Measurements from ENCODE around the gene GPR39. TPM values are rescaled to one million over a fixed set of nuclear protein-coding genes. Genes with fewer than 3 reads are reported as not detected.

The GPR39 gene
- polyA plus RNA-seq, 2 of the 4 experiments (the other 2 are of a cell fraction) = 11.3 to 11.8 TPM

DNA sequence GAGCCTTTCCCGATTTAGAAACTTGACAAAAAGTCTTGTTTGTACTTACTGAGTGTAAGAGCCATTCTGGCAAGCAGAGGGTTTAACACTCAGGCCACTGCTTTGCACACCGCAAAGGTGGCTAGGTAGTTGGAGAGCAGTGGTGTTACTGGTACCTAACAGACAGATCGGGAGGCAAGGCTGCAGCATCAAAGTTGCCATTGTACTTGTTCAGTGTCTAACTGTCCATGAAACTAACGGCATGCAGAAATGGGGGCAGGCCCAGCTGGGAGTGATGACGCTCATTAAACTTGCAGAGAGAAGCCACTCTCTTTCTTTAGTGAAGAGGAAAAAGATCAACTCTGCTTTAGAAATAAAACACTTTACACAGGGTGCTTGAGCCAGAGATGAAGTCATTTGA, 10.1 kb downstream of the GPR39 start:
- H3K4me1 ChIP-seq = peaks cover 17% of the 10 kb centered on the region
- no peak for FAIRE-seq
- CTCF ChIA-PET = no interaction called here
- WGBS (ENCODE audit: missing lambda C conversion rate) = 96% methylated on average over 5 of the region's 5 CpGs
- POLR2A ChIA-PET = no interaction called here
- TF ChIP-seq FOSB (CRISPR knock-in tag; IDR thresholded peaks at IDR 0.05) = no peak
- no peak for TF ChIP-seq RNF2 (IDR thresholded peaks at IDR 0.05; ENCODE audit: borderline replicate concordance, low read depth)
- TF ChIP-seq POLR2A (IDR thresholded peaks at IDR 0.05; ENCODE audit: low read length) = no peak
- TF ChIP-seq, protein P1, sequence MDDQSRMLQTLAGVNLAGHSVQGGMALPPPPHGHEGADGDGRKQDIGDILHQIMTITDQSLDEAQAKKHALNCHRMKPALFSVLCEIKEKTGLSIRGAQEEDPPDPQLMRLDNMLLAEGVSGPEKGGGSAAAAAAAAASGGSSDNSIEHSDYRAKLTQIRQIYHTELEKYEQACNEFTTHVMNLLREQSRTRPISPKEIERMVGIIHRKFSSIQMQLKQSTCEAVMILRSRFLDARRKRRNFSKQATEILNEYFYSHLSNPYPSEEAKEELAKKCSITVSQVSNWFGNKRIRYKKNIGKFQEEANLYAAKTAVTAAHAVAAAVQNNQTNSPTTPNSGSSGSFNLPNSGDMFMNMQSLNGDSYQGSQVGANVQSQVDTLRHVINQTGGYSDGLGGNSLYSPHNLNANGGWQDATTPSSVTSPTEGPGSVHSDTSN (IDR thresholded peaks at IDR 0.05) = no peak
- no peak for TF ChIP-seq FOXS1 (CRISPR knock-in tag; IDR thresholded peaks at IDR 0.05)
- TF ChIP-seq RARB (CRISPR knock-in tag; IDR thresholded peaks at IDR 0.05) = no peak
- 0 out of 3 replicates have a peak, but pooled peaks cover 2% of the 10 kb centered on the region for H3K9me3 ChIP-seq
- H3K4me3 ChIP-seq = no peak overlapping the region
- H3K27ac ChIP-seq = no peak overlapping the region
- no peak for ATAC-seq
- no peak overlapping the region for H3K4me2 ChIP-seq
- no peak for DNase-seq (ENCODE audit: low read depth in 1 of 2, low spot score in 1 of 2)

DNA sequence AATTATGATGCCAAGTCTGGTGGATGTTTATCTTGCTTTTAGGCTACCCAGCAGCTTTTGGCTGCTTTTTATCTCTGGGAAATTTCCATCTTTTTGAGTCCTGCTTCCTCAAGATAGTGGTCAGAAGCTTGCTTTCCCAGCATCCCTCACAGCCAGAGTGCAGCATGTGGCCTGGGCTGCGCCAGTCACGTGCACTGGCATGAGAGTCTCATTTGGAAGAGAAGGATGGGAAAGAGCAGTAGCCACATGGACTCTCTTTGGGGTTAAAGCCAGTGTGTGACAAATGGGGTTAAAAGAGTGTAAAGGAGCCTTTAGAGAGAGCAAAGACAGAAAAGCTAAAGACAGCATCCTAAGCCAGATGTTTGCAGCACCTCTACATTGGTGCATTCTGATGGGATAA, 12.7 kb downstream of the GPR39 start:
- Histone ChIP-seq H3K4me3 (no peak overlapping the region), H3K4me2 (no peak overlapping the region), H3K9me3 (peaks cover 13% of the 10 kb centered on the region; the same call in 2 of the 3 replicates), H3K27ac (no peak overlapping the region), H3K4me1 (peaks cover 14% of the 10 kb centered on the region)
- POLR2A ChIA-PET = no interaction called here
- no peak for FAIRE-seq
- no peak for DNase-seq (ENCODE audit: low read depth in 1 of 2, low spot score in 1 of 2)
- CTCF ChIA-PET = no interaction called here
- no peak for ATAC-seq
- WGBS (ENCODE audit: missing lambda C conversion rate) = 88% methylated on average over 2 of the region's 2 CpGs
- no peak for TF ChIP-seq CBX2 (IDR thresholded peaks at IDR 0.05; ENCODE audit: borderline replicate concordance, low read depth)
- TF ChIP-seq EHF (CRISPR knock-in tag; IDR thresholded peaks at IDR 0.05) = no peak
- TF ChIP-seq, protein P2, sequence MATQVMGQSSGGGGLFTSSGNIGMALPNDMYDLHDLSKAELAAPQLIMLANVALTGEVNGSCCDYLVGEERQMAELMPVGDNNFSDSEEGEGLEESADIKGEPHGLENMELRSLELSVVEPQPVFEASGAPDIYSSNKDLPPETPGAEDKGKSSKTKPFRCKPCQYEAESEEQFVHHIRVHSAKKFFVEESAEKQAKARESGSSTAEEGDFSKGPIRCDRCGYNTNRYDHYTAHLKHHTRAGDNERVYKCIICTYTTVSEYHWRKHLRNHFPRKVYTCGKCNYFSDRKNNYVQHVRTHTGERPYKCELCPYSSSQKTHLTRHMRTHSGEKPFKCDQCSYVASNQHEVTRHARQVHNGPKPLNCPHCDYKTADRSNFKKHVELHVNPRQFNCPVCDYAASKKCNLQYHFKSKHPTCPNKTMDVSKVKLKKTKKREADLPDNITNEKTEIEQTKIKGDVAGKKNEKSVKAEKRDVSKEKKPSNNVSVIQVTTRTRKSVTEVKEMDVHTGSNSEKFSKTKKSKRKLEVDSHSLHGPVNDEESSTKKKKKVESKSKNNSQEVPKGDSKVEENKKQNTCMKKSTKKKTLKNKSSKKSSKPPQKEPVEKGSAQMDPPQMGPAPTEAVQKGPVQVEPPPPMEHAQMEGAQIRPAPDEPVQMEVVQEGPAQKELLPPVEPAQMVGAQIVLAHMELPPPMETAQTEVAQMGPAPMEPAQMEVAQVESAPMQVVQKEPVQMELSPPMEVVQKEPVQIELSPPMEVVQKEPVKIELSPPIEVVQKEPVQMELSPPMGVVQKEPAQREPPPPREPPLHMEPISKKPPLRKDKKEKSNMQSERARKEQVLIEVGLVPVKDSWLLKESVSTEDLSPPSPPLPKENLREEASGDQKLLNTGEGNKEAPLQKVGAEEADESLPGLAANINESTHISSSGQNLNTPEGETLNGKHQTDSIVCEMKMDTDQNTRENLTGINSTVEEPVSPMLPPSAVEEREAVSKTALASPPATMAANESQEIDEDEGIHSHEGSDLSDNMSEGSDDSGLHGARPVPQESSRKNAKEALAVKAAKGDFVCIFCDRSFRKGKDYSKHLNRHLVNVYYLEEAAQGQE (IDR thresholded peaks at IDR 0.05) = no peak
- no peak for TF ChIP-seq ZC3H11A (IDR thresholded peaks at IDR 0.05)

DNA sequence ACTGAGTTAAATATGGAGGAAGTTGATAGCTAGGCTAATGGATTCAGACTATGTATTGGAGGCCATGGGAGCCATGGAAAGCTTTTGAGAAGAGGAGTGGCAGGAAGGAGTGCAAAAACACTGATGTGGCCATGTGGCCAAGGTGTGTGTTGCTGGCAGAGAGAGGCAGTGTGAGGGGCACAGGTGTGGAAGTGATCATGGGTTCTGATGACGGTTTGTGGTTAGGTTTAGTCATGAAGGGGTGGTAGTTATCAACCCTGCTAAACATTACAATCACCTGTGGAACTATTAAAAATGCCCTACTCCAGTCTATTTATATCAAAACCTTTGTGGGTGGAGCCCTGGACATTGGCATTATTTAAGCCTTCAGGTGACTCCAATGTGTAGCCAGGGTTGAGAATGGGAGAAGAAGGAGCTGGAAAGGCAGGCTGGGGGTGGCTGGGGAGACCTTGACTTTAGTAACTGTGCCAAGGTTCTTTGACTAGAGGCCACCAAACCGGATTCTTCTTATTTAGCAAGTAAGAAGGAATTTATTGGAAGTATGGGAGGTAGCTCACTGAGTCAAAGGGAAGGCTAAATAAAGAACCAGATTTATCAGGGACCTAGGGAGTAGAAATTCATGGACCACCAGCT, 13.5 kb downstream of the GPR39 start:
- TF ChIP-seq RAD21 (conservative IDR thresholded peaks at IDR 0.05 in 1 of 2, IDR thresholded peaks at IDR 0.05 in 1 of 2) (no peak), KDM1A (IDR thresholded peaks at IDR 0.05; ENCODE audit: low read depth) (no peak), GATA3 (IDR thresholded peaks at IDR 0.05; ENCODE audit: borderline replicate concordance) (no peak), MAFK (IDR thresholded peaks at IDR 0.05; ENCODE audit: partially characterized antibody) (no peak), FOXS1 (CRISPR knock-in tag; IDR thresholded peaks at IDR 0.05) (no peak), EP300 (IDR thresholded peaks at IDR 0.05) (no peak), SREBF2 (IDR thresholded peaks at IDR 0.05) (no peak), SMC3 (IDR thresholded peaks at IDR 0.05) (no peak), RARB (CRISPR knock-in tag; IDR thresholded peaks at IDR 0.05) (no peak), JUNB (IDR thresholded peaks at IDR 0.05) (no peak), PHF8 (IDR thresholded peaks at IDR 0.05; ENCODE audit: borderline replicate concordance, low read depth) (no peak), CHD4 (IDR thresholded peaks at IDR 0.05; ENCODE audit: borderline replicate concordance) (no peak), CHD2 (IDR thresholded peaks at IDR 0.05; ENCODE audit: low read length, partially characterized antibody) (no peak)
- TF ChIP-seq, protein P2 (IDR thresholded peaks at IDR 0.05) = no peak
- TF ChIP-seq, protein P3, sequence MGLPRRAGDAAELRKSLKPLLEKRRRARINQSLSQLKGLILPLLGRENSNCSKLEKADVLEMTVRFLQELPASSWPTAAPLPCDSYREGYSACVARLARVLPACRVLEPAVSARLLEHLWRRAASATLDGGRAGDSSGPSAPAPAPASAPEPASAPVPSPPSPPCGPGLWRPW (IDR thresholded peaks at IDR 0.05) = no peak
- TF ChIP-seq, protein P4, sequence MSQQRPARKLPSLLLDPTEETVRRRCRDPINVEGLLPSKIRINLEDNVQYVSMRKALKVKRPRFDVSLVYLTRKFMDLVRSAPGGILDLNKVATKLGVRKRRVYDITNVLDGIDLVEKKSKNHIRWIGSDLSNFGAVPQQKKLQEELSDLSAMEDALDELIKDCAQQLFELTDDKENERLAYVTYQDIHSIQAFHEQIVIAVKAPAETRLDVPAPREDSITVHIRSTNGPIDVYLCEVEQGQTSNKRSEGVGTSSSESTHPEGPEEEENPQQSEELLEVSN (IDR thresholded peaks at IDR 0.05; ENCODE audit: borderline replicate concordance, low read depth) = no peak
- no peak for FAIRE-seq
- H3K4me3 ChIP-seq = no peak overlapping the region
- H3K27ac ChIP-seq = no peak overlapping the region; a peak in 1 of 6 replicates
- DNase-seq (ENCODE audit: low read depth in 1 of 2, low spot score in 1 of 2) = no peak
- H3K4me1 ChIP-seq = peaks cover 9% of the 10 kb centered on the region
- ATAC-seq = no peak
- no peak overlapping the region; the same call in 2 of the 3 replicates for H3K4me2 ChIP-seq
- peaks cover 13% of the 10 kb centered on the region; the same call in 2 of the 3 replicates for H3K9me3 ChIP-seq
- 78% methylated on average over 2 of the region's 2 CpGs for WGBS (ENCODE audit: missing lambda C conversion rate)
- ChIA-PET POLR2A (no interaction called here), CTCF (no interaction called here)

Data from A549 (cell line).